ENCODE measurements around the gene VARS1.

- TF ChIP-seq CTCF (IDR thresholded peaks at IDR 0.05) (no peak), EP300 (IDR thresholded peaks at IDR 0.05) (no peak), POLR2A (IDR thresholded peaks at IDR 0.05) (no peak)
Observed at GRCh38 chr6:31775633-31776484, 19.7 kb downstream of the VARS1 start.

Measured in upper lobe of left lung (tissue), 4 donors.